IgD-negative memory B cell (primary cell): ENCODE results near the gene ACOX3. TPM values are rescaled to one million over a fixed set of nuclear protein-coding genes. Genes with fewer than 3 reads are reported as not detected.
A peak's percentile ranks its signal among the peaks of the same experiment; 100 is the strongest.

Source experiments
- H3K27ac Mint-ChIP-seq, 3 donors: one replicate each; pipeline ENCODE4 v1.8.0; 2020 to 2022; ENCODE audit warnings: mild to moderate bottlenecking in 3 of 3, mixed read lengths in 3 of 3, moderate library complexity in 1 of 3
- H3K27me3 Mint-ChIP-seq: one replicate; pipeline ENCODE4 v1.8.0; 2021; ENCODE audit warnings: mixed read lengths
- H3K36me3 Mint-ChIP-seq: one replicate; pipeline ENCODE4 v1.8.0; 2020; ENCODE audit warnings: mild to moderate bottlenecking, mixed read lengths
- H3K4me1 Mint-ChIP-seq, 3 donors: one replicate each; pipeline ENCODE4 v1.8.0; 2020 to 2022; ENCODE audit warnings: mixed read lengths in 3 of 3, mild to moderate bottlenecking in 1 of 3
- H3K4me3 Mint-ChIP-seq, 4 donors: one replicate each; pipeline ENCODE4 v1.8.0; 2020 to 2022; ENCODE audit warnings: mild to moderate bottlenecking in 4 of 4, mixed read lengths in 4 of 4, moderate library complexity in 3 of 4
- H3K9me3 Mint-ChIP-seq, 3 donors: one replicate each; pipeline ENCODE4 v1.8.0; 2020 to 2021; ENCODE audit warnings: mixed read lengths in 3 of 3, mild to moderate bottlenecking in 1 of 3
- polyA plus RNA-seq: library from polyadenylated mRNA; unstranded; fragments of 300-500 nt; fragmentation: Illumina TruSeq; gene quantifications from one replicate; pipeline ENCODE4 v1.2.3, GENCODE V29; 2021

The ACOX3 gene
- polyA plus RNA-seq, 1 donor from 2014 or later, result 13.1 TPM

- no peaks in the 10 kb centered on the region for H3K27me3 Mint-ChIP-seq
- H3K27ac Mint-ChIP-seq, result no peak overlapping the region
- no peak overlapping the region for H3K4me3 Mint-ChIP-seq
- peaks cover 0 to 2% (median 0%) of the 10 kb centered on the region in 3 donors for H3K4me1 Mint-ChIP-seq
- H3K9me3 Mint-ChIP-seq, result no peaks in the 10 kb centered on the region
- peaks cover 1% of the 10 kb centered on the region for H3K36me3 Mint-ChIP-seq
These were observed 31.7 kb upstream of the ACOX3 start for GRCh38 chr4:8472158-8472688.

- no peaks in the 10 kb centered on the region for H3K27me3 Mint-ChIP-seq
- H3K4me1 Mint-ChIP-seq, result peaks cover 0 to 2% (median 0%) of the 10 kb centered on the region in 3 donors
- no peak overlapping the region for H3K4me3 Mint-ChIP-seq
- H3K27ac Mint-ChIP-seq, result no peak overlapping the region
- no peaks in the 10 kb centered on the region for H3K9me3 Mint-ChIP-seq
- peaks cover 1% of the 10 kb centered on the region for H3K36me3 Mint-ChIP-seq
These were observed 30.8 kb upstream of the ACOX3 start for GRCh38 chr4:8471211-8471875.

GRCh38 chr4:8470451-8471024, 30.0 kb upstream of the ACOX3 start:
- peaks cover 0 to 2% (median 0%) of the 10 kb centered on the region in 3 donors for H3K4me1 Mint-ChIP-seq
- peaks cover 4% of the 10 kb centered on the region for H3K36me3 Mint-ChIP-seq
- H3K27me3 Mint-ChIP-seq, result no peaks in the 10 kb centered on the region
- no peaks in the 10 kb centered on the region for H3K9me3 Mint-ChIP-seq
- H3K4me3 Mint-ChIP-seq, result no peak overlapping the region
- H3K27ac Mint-ChIP-seq, result no peak overlapping the region

- no peaks in the 10 kb centered on the region for H3K9me3 Mint-ChIP-seq
- H3K4me1 Mint-ChIP-seq, result peaks cover 0 to 2% (median 0%) of the 10 kb centered on the region in 3 donors
- H3K27ac Mint-ChIP-seq, result peak overlapping the region in 1 of 3 donors; percentile 62
- no peak overlapping the region for H3K4me3 Mint-ChIP-seq
- peaks cover 7% of the 10 kb centered on the region for H3K36me3 Mint-ChIP-seq
- no peaks in the 10 kb centered on the region for H3K27me3 Mint-ChIP-seq
These were observed 29.0 kb upstream of the ACOX3 start for GRCh38 chr4:8469550-8469949.

- no peaks in the 10 kb centered on the region for H3K27me3 Mint-ChIP-seq
- H3K36me3 Mint-ChIP-seq, result peaks cover 8% of the 10 kb centered on the region
- H3K9me3 Mint-ChIP-seq, result no peaks in the 10 kb centered on the region
- H3K4me1 Mint-ChIP-seq, result peaks cover 0 to 2% (median 0%) of the 10 kb centered on the region in 3 donors
- peak overlapping the region in 2 of 3 donors; percentile 32 to 62 for H3K27ac Mint-ChIP-seq
- H3K4me3 Mint-ChIP-seq, result no peak overlapping the region
These were observed 28.4 kb upstream of the ACOX3 start for GRCh38 chr4:8468746-8469535.

GRCh38 chr4:8467016-8467415, 26.5 kb upstream of the ACOX3 start:
- peaks cover 0 to 2% (median 1%) of the 10 kb centered on the region in 3 donors for H3K4me1 Mint-ChIP-seq
- no peak overlapping the region for H3K27ac Mint-ChIP-seq
- no peak overlapping the region for H3K4me3 Mint-ChIP-seq
- no peaks in the 10 kb centered on the region for H3K27me3 Mint-ChIP-seq
- peaks cover 9% of the 10 kb centered on the region for H3K36me3 Mint-ChIP-seq
- H3K9me3 Mint-ChIP-seq, result no peaks in the 10 kb centered on the region

GRCh38 chr4:8465615-8466611, 25.4 kb upstream of the ACOX3 start:
- Mint-ChIP-seq H3K27ac (no peak overlapping the region), H3K36me3 (peaks cover 9% of the 10 kb centered on the region), H3K4me1 (peaks cover 0 to 2% (median 1%) of the 10 kb centered on the region in 3 donors), H3K4me3 (peak overlapping the region in 1 of 4 donors; percentile 49), H3K27me3 (no peaks in the 10 kb centered on the region), H3K9me3 (no peaks in the 10 kb centered on the region)

GRCh38 chr4:8464381-8464780, 23.9 kb upstream of the ACOX3 start:
- Mint-ChIP-seq H3K27me3 (no peaks in the 10 kb centered on the region), H3K4me3 (no peak overlapping the region), H3K9me3 (no peaks in the 10 kb centered on the region), H3K27ac (no peak overlapping the region), H3K4me1 (peaks cover 0 to 2% (median 1%) of the 10 kb centered on the region in 3 donors), H3K36me3 (peaks cover 8% of the 10 kb centered on the region)

GRCh38 chr4:8463811-8464210, 23.3 kb upstream of the ACOX3 start:
- H3K4me3 Mint-ChIP-seq, result no peak overlapping the region
- H3K9me3 Mint-ChIP-seq, result no peaks in the 10 kb centered on the region
- H3K27ac Mint-ChIP-seq, result no peak overlapping the region
- peaks cover 8% of the 10 kb centered on the region for H3K36me3 Mint-ChIP-seq
- H3K4me1 Mint-ChIP-seq, result peaks cover 0 to 2% (median 1%) of the 10 kb centered on the region in 3 donors
- no peaks in the 10 kb centered on the region for H3K27me3 Mint-ChIP-seq

GRCh38 chr4:8461616-8462015, 21.1 kb upstream of the ACOX3 start:
- H3K36me3 Mint-ChIP-seq, result peaks cover 12% of the 10 kb centered on the region
- H3K27ac Mint-ChIP-seq, result no peak overlapping the region
- no peaks in the 10 kb centered on the region for H3K9me3 Mint-ChIP-seq
- H3K27me3 Mint-ChIP-seq, result no peaks in the 10 kb centered on the region
- peaks cover 0 to 4% (median 0%) of the 10 kb centered on the region in 3 donors for H3K4me1 Mint-ChIP-seq
- H3K4me3 Mint-ChIP-seq, result no peak overlapping the region

GRCh38 chr4:8461086-8461485, 20.6 kb upstream of the ACOX3 start:
- Mint-ChIP-seq H3K27me3 (no peaks in the 10 kb centered on the region), H3K36me3 (peaks cover 12% of the 10 kb centered on the region), H3K4me3 (no peak overlapping the region), H3K9me3 (no peaks in the 10 kb centered on the region), H3K27ac (no peak overlapping the region), H3K4me1 (peaks cover 0 to 4% (median 0%) of the 10 kb centered on the region in 3 donors)

GRCh38 chr4:8459867-8460445, 19.4 kb upstream of the ACOX3 start:
- H3K36me3 Mint-ChIP-seq, result peaks cover 6% of the 10 kb centered on the region
- H3K27me3 Mint-ChIP-seq, result no peaks in the 10 kb centered on the region
- H3K9me3 Mint-ChIP-seq, result no peaks in the 10 kb centered on the region
- peak overlapping the region in 1 of 3 donors; percentile 11 for H3K27ac Mint-ChIP-seq
- H3K4me3 Mint-ChIP-seq, result no peak overlapping the region
- peaks cover 0 to 4% (median 0%) of the 10 kb centered on the region in 3 donors for H3K4me1 Mint-ChIP-seq

- no peaks in the 10 kb centered on the region for H3K27me3 Mint-ChIP-seq
- no peak overlapping the region for H3K27ac Mint-ChIP-seq
- H3K4me1 Mint-ChIP-seq, result peaks cover 0 to 2% (median 0%) of the 10 kb centered on the region in 3 donors
- peaks cover 5% of the 10 kb centered on the region for H3K36me3 Mint-ChIP-seq
- H3K4me3 Mint-ChIP-seq, result no peak overlapping the region
- no peaks in the 10 kb centered on the region for H3K9me3 Mint-ChIP-seq
These were observed 17.2 kb upstream of the ACOX3 start for GRCh38 chr4:8457646-8458252.
